Endometrial microvascular endothelial cells (primary cell): ENCODE measurements around the gene USH2A. TPM values are rescaled to one million over a fixed set of nuclear protein-coding genes. Genes with fewer than 3 reads are reported as not detected.
"Not testable (repeated sequence)": the region's sequence is repeated elsewhere in the genome, so short reads cannot be mapped to it uniquely, and the experiment has no call there.

Source experiments
- in situ Hi-C: cut with HindIII; loops from 2 replicates; pipeline ENCODE4 v1.10.0; 2017; ENCODE audit warnings: low sequenced_read_pairs, low pct_unique_long_range_greater_than_20kb; ENCODE audit errors: inconsistent ontology term
- total RNA-seq: library from RNA; depleted of rRNA; stranded (reverse); fragments of >200 nt; gene quantifications from one replicate; pipeline ENCODE4 v1.2.3, GENCODE V29; 2015; ENCODE audit errors: inconsistent ontology term

Gene USH2A
- total RNA-seq, 1 donor from 2014 or later: not detected

GRCh38 chr1:216410026-216410425 lies 13.2 kb downstream of the USH2A start:
- in situ Hi-C loops: no loop called here

- in situ Hi-C loops: no loop called here
Measured at GRCh38 chr1:216390956-216391355, 32.3 kb downstream of the USH2A start.

- in situ Hi-C loops: no loop called here
Measured at GRCh38 chr1:216389774-216390173, 33.5 kb downstream of the USH2A start.

- in situ Hi-C loops: no loop called here
Measured at GRCh38 chr1:216388558-216388957, 34.7 kb downstream of the USH2A start.

GRCh38 chr1:216387782-216388181 lies 35.5 kb downstream of the USH2A start:
- in situ Hi-C loops: no loop called here

GRCh38 chr1:216379441-216379840 lies 43.8 kb downstream of the USH2A start:
- in situ Hi-C loops: no loop called here

- in situ Hi-C loops: no loop called here
Measured at GRCh38 chr1:216368249-216368648, 55.0 kb downstream of the USH2A start.

- in situ Hi-C loops: no loop called here
Measured at GRCh38 chr1:216366979-216367378, 56.3 kb downstream of the USH2A start.

GRCh38 chr1:216356945-216357344 lies 66.3 kb downstream of the USH2A start:
- in situ Hi-C loops: no loop called here

- in situ Hi-C loops: no loop called here
Measured at GRCh38 chr1:216350186-216350585, 73.1 kb downstream of the USH2A start.

- in situ Hi-C loops: no loop called here
Measured at GRCh38 chr1:216346526-216346925, 76.7 kb downstream of the USH2A start.

- in situ Hi-C loops: not testable (repeated sequence)
Measured at GRCh38 chr1:216340542-216340941, 82.7 kb downstream of the USH2A start.

- in situ Hi-C loops: no loop called here
Measured at GRCh38 chr1:216332462-216332861, 90.8 kb downstream of the USH2A start.

- in situ Hi-C loops: no loop called here
Measured at GRCh38 chr1:216332003-216332402, 91.2 kb downstream of the USH2A start.

GRCh38 chr1:216331211-216331610 lies 92.0 kb downstream of the USH2A start:
- in situ Hi-C loops: no loop called here

GRCh38 chr1:216330262-216330661 lies 93.0 kb downstream of the USH2A start:
- in situ Hi-C loops: no loop called here

- in situ Hi-C loops: no loop called here
Measured at GRCh38 chr1:216325946-216326345, 97.3 kb downstream of the USH2A start.

- in situ Hi-C loops: no loop called here
Measured at GRCh38 chr1:216325336-216325735, 97.9 kb downstream of the USH2A start.

- in situ Hi-C loops: no loop called here
Measured at GRCh38 chr1:216323344-216323743, 99.9 kb downstream of the USH2A start.

GRCh38 chr1:216314379-216315095 lies 108.7 kb downstream of the USH2A start:
- in situ Hi-C loops: no loop called here

GRCh38 chr1:216310776-216311175 lies 112.5 kb downstream of the USH2A start:
- in situ Hi-C loops: no loop called here
